ENCODE data around the gene MAP6. TPM values are rescaled to one million over a fixed set of nuclear protein-coding genes. Genes with fewer than 3 reads are reported as not detected.

MAP6 gene
- 6.9 TPM for total RNA-seq

- intact Hi-C loops (cut with DNase I): loop anchor here (10.0 kb wide), 1 partner anchor 114 kb away; no protein-coding TSS in a partner anchor
- Histone ChIP-seq H3K36me3 (no peaks in the 10 kb centered on the region), H3K27ac (no peak within 1 kb of the TSS), H3K4me1 (peaks cover 16% of the 10 kb centered on the region), H3K27me3 (no peaks in the 10 kb centered on the region), H3K9me3 (no peaks in the 10 kb centered on the region), H3K4me3 (peak within 1 kb of the TSS; percentile 49 to 73)
- no peak for DNase-seq (ENCODE audit: extremely low spot score in 2 of 2)
- no peak for TF ChIP-seq POLR2A (IDR thresholded peaks at IDR 0.05)
- TF ChIP-seq, protein P1, sequence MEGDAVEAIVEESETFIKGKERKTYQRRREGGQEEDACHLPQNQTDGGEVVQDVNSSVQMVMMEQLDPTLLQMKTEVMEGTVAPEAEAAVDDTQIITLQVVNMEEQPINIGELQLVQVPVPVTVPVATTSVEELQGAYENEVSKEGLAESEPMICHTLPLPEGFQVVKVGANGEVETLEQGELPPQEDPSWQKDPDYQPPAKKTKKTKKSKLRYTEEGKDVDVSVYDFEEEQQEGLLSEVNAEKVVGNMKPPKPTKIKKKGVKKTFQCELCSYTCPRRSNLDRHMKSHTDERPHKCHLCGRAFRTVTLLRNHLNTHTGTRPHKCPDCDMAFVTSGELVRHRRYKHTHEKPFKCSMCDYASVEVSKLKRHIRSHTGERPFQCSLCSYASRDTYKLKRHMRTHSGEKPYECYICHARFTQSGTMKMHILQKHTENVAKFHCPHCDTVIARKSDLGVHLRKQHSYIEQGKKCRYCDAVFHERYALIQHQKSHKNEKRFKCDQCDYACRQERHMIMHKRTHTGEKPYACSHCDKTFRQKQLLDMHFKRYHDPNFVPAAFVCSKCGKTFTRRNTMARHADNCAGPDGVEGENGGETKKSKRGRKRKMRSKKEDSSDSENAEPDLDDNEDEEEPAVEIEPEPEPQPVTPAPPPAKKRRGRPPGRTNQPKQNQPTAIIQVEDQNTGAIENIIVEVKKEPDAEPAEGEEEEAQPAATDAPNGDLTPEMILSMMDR (IDR thresholded peaks at IDR 0.05): no peak
- peak in 1 of 2 donors; percentile 29 for TF ChIP-seq POLR2AphosphoS5 (IDR thresholded peaks at IDR 0.05; ENCODE audit: insufficient read depth in 1 of 2, low read depth in 1 of 2)
Observed at GRCh38 chr11:75668451-75669297, at the start of gene MAP6. TSS of gene MAP6 (minus strand) at chr11:75669038. CDS start at chr11:75668369, 669 bp downstream.

DNA sequence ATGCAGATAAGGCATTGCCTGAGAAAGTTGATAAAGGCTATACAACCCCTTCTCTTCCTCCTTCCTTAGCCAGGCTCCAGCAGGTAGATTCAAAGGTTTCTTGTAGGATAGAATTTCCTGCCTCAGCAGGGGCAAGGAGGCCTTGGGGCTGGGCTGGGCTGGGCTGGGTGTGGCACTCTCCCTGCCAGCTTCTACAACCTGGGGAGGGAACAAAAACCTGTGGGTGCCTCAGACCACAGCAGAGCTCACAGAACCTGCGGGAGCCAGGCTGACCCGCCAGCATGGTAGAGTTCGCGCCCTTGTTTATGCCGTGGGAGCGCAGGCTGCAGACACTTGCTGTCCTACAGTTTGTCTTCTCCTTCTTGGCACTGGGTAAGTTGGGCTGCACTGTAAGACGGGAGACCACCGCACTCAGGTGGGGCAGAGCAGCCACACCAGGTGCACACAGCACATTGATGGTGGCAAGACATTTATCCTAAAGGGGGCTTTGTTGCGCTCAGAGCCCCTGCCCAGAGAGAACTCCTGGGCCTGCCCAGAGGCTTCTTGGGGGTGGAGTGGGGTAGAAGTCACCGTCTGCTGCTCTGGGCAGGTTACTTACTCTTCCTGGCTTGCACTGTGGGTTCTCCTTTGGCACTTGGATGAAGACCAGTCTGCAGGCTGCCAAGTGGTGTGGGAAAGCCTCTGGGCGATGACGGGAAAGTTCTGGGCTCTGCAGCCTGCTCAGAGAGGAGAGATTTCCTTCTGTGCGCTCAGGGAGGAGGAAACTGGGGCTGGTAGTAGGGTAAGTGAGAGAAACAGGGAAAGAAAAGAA, 49.0 kb upstream of the MAP6 start, which contains the start of gene MOGAT2:
Gene MOGAT2 (plus strand): TSS at position 231 of the 811 bp plus-strand sequence. CDS start 51 bp downstream, at position 282.
- TF ChIP-seq, protein P1 (IDR thresholded peaks at IDR 0.05): no peak
- no peak for TF ChIP-seq POLR2A (IDR thresholded peaks at IDR 0.05)
- TF ChIP-seq POLR2AphosphoS5 (IDR thresholded peaks at IDR 0.05; ENCODE audit: insufficient read depth in 1 of 2, low read depth in 1 of 2): no peak
- Histone ChIP-seq H3K9me3 (no peaks in the 10 kb centered on the region), H3K27me3 (no peaks in the 10 kb centered on the region), H3K27ac (no peak within 1 kb of the TSS), H3K36me3 (no peaks in the 10 kb centered on the region), H3K4me1 (no peaks in the 10 kb centered on the region), H3K4me3 (no peak within 1 kb of the TSS)
- intact Hi-C loops (cut with DNase I): no loop called here
- DNase-seq (ENCODE audit: extremely low spot score in 2 of 2): no peak

DNA sequence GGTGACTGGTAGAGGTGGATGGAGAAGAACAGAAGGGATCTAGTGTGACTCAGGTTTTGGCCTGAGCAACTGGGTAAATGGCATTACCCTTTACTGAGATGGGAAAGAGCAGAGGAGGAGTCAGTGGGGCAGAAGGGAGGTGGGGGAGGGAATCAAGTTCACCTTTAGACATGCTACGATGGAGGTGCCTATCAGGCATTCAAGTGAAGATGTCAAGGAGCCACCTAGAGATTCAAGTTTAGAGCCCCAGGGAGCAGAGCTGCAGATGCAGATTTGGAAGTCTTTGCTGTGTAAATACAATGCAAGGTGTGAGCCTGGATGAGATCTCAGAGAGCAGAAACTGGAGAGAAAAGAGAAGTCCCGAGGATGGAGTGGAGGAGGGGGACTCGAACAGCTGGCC, 47.8 kb upstream of the MAP6 start:
- Histone ChIP-seq H3K9me3 (no peaks in the 10 kb centered on the region), H3K27me3 (no peaks in the 10 kb centered on the region), H3K4me3 (no peak overlapping the region), H3K36me3 (no peaks in the 10 kb centered on the region), H3K27ac (no peak overlapping the region), H3K4me1 (no peaks in the 10 kb centered on the region)
- TF ChIP-seq, protein P1 (IDR thresholded peaks at IDR 0.05): no peak
- no peak for TF ChIP-seq POLR2AphosphoS5 (IDR thresholded peaks at IDR 0.05; ENCODE audit: insufficient read depth in 1 of 2, low read depth in 1 of 2)
- TF ChIP-seq POLR2A (IDR thresholded peaks at IDR 0.05): no peak
- intact Hi-C loops (cut with DNase I): no loop called here
- no peak for DNase-seq (ENCODE audit: extremely low spot score in 2 of 2)

DNA sequence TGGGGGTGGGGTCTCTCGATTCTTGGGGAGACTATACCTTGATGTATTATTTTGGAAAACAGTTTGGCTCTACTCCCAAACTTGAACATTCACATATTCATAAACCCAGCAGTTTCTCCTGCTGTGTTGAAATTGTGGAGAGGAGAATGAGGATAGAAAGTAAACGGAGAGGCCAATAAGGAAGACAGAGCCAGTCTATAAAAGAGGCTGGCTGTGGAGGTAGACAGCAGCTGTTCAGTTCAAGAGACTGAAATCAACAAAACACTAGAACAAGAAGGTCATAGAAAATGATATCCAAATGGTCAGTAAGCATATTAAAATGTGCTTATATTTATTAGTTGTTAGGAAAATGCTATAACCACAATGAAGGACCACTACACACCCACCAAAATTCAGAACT, 46.9 kb upstream of the MAP6 start:
- DNase-seq (ENCODE audit: extremely low spot score in 2 of 2): no peak
- no peak for TF ChIP-seq POLR2A (IDR thresholded peaks at IDR 0.05)
- no peak for TF ChIP-seq POLR2AphosphoS5 (IDR thresholded peaks at IDR 0.05; ENCODE audit: insufficient read depth in 1 of 2, low read depth in 1 of 2)
- TF ChIP-seq, protein P1 (IDR thresholded peaks at IDR 0.05): no peak
- no peaks in the 10 kb centered on the region for H3K4me1 ChIP-seq
- intact Hi-C loops (cut with DNase I): no loop called here
- H3K36me3 ChIP-seq: no peaks in the 10 kb centered on the region
- no peak overlapping the region for H3K4me3 ChIP-seq
- H3K27ac ChIP-seq: no peak overlapping the region
- no peaks in the 10 kb centered on the region for H3K27me3 ChIP-seq
- no peaks in the 10 kb centered on the region for H3K9me3 ChIP-seq
